ENCODE results near the gene MAFG.

Gene MAFG

DNA sequence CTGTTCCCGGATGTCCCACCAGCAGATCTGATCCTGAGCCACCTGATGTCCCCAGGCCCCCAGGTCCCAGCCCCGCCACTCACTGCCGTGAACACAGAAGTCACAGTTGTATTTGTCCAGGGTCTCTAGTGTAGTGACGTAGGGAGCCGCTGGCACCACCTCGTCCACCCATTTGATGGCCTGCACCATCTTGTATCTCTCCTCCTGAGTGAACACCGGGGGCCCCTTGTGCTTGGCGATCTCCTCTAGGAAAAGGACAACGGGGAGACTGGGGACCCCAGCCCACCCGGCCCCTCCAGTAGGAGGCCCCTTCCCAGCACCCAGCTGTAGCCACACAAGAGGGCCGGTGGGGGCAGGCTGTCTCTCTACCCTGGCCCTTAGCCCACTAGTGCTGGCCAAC, 18.7 kb downstream of the MAFG start:
- DNase-seq: no peak

- no peak for DNase-seq
Measured at GRCh38 chr17:81907219-81908145, 20.1 kb downstream of the MAFG start.

GRCh38 chr17:81906476-81907218, 20.9 kb downstream of the MAFG start:
- no peak for DNase-seq

GRCh38 chr17:81905993-81906392, 21.5 kb downstream of the MAFG start:
- no peak for DNase-seq

DNA sequence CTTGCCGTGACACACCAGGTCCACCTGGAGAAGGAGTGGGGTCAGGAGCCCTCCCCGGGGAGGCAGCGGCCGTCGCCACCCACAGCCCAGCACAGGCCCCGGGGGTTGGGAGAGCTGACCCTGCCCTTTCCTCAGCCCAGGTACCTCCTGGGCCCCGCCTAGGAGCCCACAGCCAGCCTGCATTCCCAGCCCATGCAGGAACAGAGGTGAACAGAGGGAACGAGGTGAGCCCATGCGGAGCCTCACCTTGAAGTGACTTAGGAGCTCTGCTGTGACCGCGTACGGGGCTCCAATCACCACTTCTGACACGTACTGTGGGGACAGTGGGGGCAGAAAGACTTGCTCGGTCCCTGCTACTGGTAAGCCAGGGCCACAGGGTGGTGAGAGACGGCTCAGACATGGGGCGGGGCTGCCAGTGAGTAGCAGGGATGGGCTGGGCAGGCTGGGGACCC, 22.1 kb downstream of the MAFG start:
- DNase-seq: no peak

- no peak for DNase-seq
Measured at GRCh38 chr17:81904600-81905423, 22.7 kb downstream of the MAFG start.

- DNase-seq: no peak
Measured at GRCh38 chr17:81903896-81904599, 23.5 kb downstream of the MAFG start.

GRCh38 chr17:81903415-81903831, 24.1 kb downstream of the MAFG start:
- no peak for DNase-seq

DNA sequence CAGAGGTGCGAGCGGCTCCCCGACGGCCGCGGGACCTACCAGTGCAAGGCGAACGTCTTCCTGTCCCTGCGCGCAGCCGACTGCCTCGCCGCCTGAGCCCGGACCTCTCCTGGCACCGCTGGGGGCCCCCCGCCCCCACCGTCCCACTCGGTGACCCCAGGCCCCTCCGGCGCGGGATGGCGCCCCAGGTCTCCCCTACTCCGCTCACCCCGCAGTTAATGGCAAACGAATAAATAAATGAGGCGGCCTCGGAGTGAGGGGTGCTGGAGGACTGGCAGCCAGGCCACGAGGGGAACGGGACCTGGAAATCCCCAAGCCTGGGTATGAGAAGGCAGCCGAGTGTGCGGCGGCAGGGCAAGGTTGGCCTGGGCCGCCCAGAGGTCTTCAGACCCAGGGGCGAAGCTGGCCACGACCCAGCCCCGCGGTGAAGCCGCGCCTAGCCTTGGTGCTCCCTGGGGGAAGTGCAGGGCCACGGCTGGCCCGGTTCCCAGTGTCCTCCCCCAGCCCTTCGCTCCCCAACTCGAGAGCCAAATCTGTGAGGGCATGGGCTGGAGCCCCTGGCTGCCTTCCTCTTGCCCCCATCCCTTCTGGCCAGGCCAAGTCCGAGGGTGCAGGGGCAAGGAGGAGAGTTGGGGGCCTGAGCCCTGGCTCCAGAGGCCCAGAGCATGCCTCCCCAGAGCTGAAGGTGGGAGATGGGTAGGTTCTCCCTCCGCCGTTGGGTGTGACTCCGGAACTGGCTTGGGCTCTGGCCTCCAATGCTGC, 24.7 kb downstream of the MAFG start:
- no peak for DNase-seq

- DNase-seq: no peak
Measured at GRCh38 chr17:81902023-81902652, 25.4 kb downstream of the MAFG start, which contains the start of gene NPB. TSS of gene NPB (plus strand) at chr17:81902238. CDS start at chr17:81902278, 40 bp downstream.

GRCh38 chr17:81901167-81902022, 26.1 kb downstream of the MAFG start:
- no peak for DNase-seq

DNA sequence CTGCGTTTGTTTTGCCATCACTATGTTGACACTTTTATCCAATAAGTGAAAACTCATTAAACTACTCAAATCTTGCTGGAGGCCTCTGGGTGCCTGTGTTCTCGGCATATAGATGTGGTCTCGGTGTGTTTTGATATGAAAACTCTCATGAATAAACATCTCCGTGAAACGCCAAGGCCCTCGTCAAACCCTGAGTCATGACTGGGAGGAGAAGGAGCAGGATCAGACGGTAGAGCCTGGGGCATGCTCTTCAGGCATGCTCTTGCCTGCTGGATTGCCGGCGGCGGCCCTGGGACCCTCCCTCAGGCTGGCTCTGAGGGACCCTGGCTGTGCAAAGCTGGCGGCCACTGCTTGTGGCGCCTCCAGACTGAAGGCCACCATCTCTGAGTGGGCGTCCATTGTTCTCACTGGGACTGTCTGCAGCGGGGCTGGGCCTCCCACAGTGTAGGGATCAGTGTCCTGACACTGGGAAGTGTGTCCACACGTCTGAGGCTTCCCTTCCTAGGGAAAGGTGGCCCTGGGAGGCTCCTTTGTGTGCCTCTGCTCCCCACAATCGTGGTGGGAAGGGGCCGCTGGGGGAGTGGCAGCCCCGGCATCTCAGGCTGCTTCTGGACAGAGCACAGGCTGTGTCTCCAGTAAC, 27.2 kb downstream of the MAFG start:
- DNase-seq: no peak

DNA sequence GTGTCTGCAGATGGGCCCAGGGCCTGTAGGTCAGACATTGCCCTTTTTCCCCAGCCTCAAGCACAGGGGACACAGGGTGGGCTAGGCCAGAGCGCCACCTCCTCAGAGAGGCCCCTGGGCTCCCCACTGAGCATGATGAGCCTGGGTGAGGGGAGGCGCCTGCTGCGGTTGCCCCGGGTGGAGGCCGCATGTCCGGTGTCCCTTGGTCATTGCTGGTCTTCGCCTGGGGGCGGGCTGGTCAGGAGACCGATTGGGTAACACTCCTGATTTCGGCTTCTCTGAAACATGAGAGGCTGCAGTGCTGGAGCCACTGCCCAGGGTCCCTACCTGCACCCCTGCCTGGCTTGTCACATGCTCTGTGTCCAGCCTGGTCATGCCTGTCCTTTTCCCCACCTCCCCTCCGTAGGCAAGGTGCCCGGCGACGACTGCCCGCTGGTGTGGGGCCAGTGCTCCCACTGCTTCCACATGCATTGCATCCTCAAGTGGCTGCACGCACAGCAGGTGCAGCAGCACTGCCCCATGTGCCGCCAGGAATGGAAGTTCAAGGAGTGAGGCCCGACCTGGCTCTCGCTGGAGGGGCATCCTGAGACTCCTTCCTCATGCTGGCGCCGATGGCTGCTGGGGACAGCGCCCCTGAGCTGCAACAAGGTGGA, 27.9 kb downstream of the MAFG start:
- no peak for DNase-seq

DNA sequence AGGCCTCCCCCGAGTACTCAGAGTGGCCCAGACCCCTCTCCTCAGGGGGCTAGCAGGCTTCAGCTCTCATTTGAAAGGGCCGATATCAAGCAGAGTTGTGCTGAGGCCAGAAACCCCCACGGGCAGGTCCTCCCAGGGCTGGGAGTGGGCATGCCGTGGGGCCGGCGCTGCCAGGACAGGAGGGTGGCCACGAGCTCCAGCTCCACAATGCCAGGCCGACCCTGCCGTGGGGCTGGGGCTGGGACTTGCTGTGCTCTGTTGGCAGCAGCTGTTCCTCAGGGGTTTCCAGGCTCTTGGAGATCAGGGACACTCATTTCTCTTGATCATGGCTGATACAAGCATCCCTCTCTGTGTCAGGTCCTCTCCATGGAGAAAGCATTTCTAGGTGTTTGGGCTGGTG, 28.6 kb downstream of the MAFG start:
- DNase-seq: no peak

DNA sequence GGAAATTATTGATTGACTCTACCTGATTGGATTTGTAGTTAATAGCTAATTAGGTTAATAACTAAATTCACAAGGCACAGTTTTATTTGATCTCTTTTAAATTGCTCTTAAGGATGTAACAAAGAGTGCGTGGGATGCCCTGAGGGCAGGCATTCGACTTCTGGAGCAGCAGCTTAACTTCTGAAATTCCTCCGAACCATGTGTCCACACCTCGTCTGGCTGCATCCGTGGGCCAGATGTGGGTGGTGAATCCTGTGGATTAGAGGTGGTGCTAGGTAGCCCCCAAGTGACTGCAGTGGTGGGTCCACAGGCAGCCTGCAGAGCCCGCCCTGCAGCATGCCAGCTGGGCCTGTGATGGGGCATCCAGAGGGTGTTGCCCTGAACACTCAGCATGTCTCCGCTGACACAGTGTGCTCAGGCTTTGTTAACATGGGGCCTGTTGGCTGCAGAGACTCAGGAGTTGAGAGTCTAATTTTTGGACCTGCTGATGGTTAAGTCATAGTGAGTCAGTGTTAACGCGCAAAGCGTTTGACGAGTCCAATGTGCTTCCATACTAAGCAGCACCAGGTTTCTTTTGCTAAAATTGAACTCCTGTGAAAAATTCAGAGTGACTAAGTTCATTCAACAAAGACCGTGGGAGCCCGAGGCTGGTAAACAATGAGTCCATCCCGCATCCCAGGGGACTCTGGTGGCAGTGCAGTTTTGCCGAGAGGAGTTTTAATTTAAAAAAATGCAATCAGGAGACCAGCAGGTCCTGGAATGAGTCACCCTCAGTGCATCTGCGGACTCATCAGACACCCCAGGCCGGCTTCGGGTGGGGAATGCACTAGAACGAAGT, 29.3 kb downstream of the MAFG start:
- no peak for DNase-seq

DNA sequence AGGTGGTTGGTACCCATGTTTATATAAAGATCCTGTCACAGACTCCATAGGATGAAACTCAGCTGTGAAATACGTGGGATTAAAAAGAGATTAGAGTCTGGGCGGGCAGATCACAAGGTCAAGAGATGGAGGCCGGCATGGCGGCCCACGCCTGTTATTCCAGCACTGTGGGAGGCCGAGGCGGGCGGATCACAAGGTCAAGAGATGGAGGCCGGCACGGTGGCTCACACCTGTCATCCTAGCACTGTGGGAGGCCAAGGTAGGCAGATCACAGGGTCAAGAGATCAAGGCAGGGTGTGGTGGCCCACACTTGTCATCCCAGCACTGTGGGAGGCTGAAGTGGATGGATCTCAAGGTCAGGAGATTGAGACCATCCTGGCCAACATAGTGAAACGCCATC, 32.1 kb downstream of the MAFG start:
- no peak for DNase-seq

GRCh38 chr17:81891303-81891552, 36.3 kb downstream of the MAFG start:
- no peak for DNase-seq

All from NCI-H526 treated with DMSO at 0.1 percent for 48 hours (cell line).